Measurements from ENCODE around the gene GRHL3. TPM values are rescaled to one million over a fixed set of nuclear protein-coding genes. Genes with fewer than 3 reads are reported as not detected.

GRHL3 gene
- total and polyA plus RNA-seq, 2 experiments from 2014 or later = not detected

DNA sequence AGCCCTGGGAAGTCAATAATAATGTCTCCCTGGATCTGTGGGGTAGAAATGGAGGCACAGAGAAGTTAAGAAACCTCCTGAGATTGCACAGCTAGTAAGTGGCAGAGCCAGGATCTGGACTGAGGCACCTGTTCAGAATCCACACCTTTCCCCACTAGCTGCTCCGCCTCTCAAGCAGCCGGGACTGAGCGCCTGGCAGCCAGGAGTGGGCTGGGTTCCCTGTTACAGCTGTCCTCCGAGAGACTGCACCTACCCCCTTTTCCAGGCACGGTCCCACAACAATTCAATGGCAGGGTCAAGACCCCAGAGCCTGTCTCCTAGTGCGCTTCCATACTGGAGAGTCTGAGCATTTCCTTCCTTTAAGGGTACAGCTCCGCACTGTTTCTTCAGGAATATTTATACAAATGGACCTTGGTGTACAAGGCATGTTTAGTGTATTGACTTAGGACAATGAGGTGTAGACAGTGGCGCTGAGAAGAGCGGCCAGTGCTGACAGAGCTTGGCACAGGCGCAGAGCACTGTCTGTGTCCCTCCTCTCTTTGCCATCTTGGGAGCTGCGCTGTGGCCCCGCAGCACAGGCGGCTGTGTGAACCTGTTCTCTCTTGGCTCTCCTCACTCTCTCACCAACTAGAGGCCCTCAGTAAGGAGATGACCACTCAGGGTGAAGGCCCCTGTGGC, 24.4 kb downstream of the GRHL3 start:
- no peak for TF ChIP-seq EZH2phosphoT487 (IDR thresholded peaks at IDR 0.05; ENCODE audit: insufficient read depth, low read depth)
- no peak for TF ChIP-seq EZH2 (IDR thresholded peaks at IDR 0.05; ENCODE audit: insufficient read depth, poor library complexity, severe bottlenecking)
- Histone ChIP-seq H2AFZ (no peak overlapping the region), H3K27me3 (replicated peaks; ENCODE audit: insufficient read depth) (no peaks in the 10 kb centered on the region), H3K9me2 (ENCODE audit: insufficient read depth) (no peaks in the 10 kb centered on the region), H3K36me3 (ENCODE audit: low read depth) (no peaks in the 10 kb centered on the region), H3K9ac (no peak overlapping the region), H4K20me1 (ENCODE audit: insufficient read depth) (no peaks in the 10 kb centered on the region), H3K4me2 (ENCODE audit: unreplicated experiment) (no peak overlapping the region), H3K4me3 (no peak overlapping the region), H3K79me2 (ENCODE audit: insufficient read depth) (no peaks in the 10 kb centered on the region), H3F3A (ENCODE audit: insufficient read depth) (no peaks in the 10 kb centered on the region), H3K9me3 (ENCODE audit: low read depth) (no peaks in the 10 kb centered on the region), H3K27ac (no peak overlapping the region), H3K4me1 (ENCODE audit: insufficient read depth) (no peaks in the 10 kb centered on the region)
- WGBS, 2 experiments (ENCODE audit: low coverage in 1 of 2, low lambda C conversion rate in 2 of 2, missing lambda C conversion rate in 2 of 2) = 73 to 74% methylated on average over 13 of the region's 13 CpGs
- in situ Hi-C loops (cut with MboI) = no loop called here
- DNase-seq = no peak

GRCh38 chr1:24344090-24344742, 25.1 kb downstream of the GRHL3 start:
- H3K27me3 ChIP-seq (replicated peaks; ENCODE audit: insufficient read depth) = no peaks in the 10 kb centered on the region
- H3K9ac ChIP-seq = no peak overlapping the region
- H3K9me3 ChIP-seq (ENCODE audit: low read depth) = no peaks in the 10 kb centered on the region
- H3K27ac ChIP-seq = no peak overlapping the region
- H2AFZ ChIP-seq = no peak overlapping the region
- no peaks in the 10 kb centered on the region for H4K20me1 ChIP-seq (ENCODE audit: insufficient read depth)
- H3K36me3 ChIP-seq (ENCODE audit: low read depth) = no peaks in the 10 kb centered on the region
- H3K79me2 ChIP-seq (ENCODE audit: insufficient read depth) = no peaks in the 10 kb centered on the region
- in situ Hi-C loops (cut with MboI) = no loop called here
- 82 to 86% methylated on average over 8 of the region's 8 CpGs for WGBS, 2 experiments (ENCODE audit: low coverage in 1 of 2, low lambda C conversion rate in 2 of 2, missing lambda C conversion rate in 2 of 2)
- no peak overlapping the region for H3K4me3 ChIP-seq
- TF ChIP-seq EZH2 (IDR thresholded peaks at IDR 0.05; ENCODE audit: insufficient read depth, poor library complexity, severe bottlenecking) (no peak), EZH2phosphoT487 (IDR thresholded peaks at IDR 0.05; ENCODE audit: insufficient read depth, low read depth) (no peak)
- DNase-seq = peak; percentile 40
- H3K4me1 ChIP-seq (ENCODE audit: insufficient read depth) = no peaks in the 10 kb centered on the region
- no peaks in the 10 kb centered on the region for H3K9me2 ChIP-seq (ENCODE audit: insufficient read depth)
- no peak overlapping the region for H3K4me2 ChIP-seq (ENCODE audit: unreplicated experiment)
- no peaks in the 10 kb centered on the region for H3F3A ChIP-seq (ENCODE audit: insufficient read depth)

GRCh38 chr1:24345334-24345733, 26.2 kb downstream of the GRHL3 start:
- WGBS, 2 experiments (ENCODE audit: low coverage in 1 of 2, low lambda C conversion rate in 2 of 2, missing lambda C conversion rate in 2 of 2) = 95 to 98% methylated on average over 5 of the region's 5 CpGs
- DNase-seq = no peak
- Histone ChIP-seq H4K20me1 (ENCODE audit: insufficient read depth) (no peaks in the 10 kb centered on the region), H3K4me1 (ENCODE audit: insufficient read depth) (peaks cover 9% of the 10 kb centered on the region; the same call in 1 of the 2 replicates), H3K4me3 (no peak overlapping the region), H3K9me3 (ENCODE audit: low read depth) (no peaks in the 10 kb centered on the region), H3K4me2 (ENCODE audit: unreplicated experiment) (no peak overlapping the region), H3K79me2 (ENCODE audit: insufficient read depth) (no peaks in the 10 kb centered on the region), H3K9ac (no peak overlapping the region), H3K9me2 (ENCODE audit: insufficient read depth) (no peaks in the 10 kb centered on the region), H3F3A (ENCODE audit: insufficient read depth) (no peaks in the 10 kb centered on the region), H3K27ac (no peak overlapping the region), H3K27me3 (replicated peaks; ENCODE audit: insufficient read depth) (no peaks in the 10 kb centered on the region), H3K36me3 (ENCODE audit: low read depth) (no peaks in the 10 kb centered on the region), H2AFZ (no peak overlapping the region)
- in situ Hi-C loops (cut with MboI) = no loop called here
- TF ChIP-seq EZH2phosphoT487 (IDR thresholded peaks at IDR 0.05; ENCODE audit: insufficient read depth, low read depth) (no peak), EZH2 (IDR thresholded peaks at IDR 0.05; ENCODE audit: insufficient read depth, poor library complexity, severe bottlenecking) (no peak)

DNA sequence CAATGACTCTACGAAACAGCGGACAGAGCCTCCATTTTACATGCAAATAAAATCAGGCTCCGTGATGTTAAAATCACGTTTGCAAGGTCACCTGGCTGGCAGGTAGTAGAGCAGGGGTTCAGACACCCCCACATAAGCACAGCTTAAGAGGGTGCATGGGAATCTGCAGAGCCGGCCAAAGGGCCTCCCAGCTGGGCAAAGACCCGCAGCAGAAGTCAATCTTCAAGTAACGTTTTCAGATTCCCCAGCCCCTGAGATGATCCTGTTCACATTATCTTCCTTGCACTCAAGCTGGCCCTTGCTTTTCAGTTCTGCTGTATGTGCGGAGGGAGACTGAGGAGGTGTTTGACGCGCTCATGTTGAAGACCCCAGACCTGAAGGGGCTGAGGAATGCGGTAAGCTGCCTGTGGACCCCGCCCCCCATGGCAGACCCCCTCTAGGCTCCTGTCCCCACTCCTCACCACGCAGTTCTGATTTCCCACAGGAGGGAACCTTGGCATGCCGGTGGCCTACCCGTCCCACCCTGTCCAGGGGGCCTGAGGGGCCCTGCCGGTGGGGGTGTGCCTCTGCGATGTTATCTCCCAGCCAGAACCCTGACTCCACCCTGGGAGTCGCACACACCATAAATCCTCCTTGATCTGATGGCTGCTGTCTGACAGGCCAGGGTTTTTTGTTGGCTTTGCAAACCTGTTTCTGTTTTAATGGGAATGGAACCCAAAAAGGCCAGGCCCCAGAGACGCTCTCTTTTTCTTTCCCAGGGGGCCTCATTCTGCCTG, 28.2 kb downstream of the GRHL3 start:
- Histone ChIP-seq H3K4me1 (ENCODE audit: insufficient read depth) (peaks cover 17% of the 10 kb centered on the region), H3K9me2 (ENCODE audit: insufficient read depth) (no peaks in the 10 kb centered on the region), H3K4me3 (no peak overlapping the region), H3K4me2 (ENCODE audit: unreplicated experiment) (no peak overlapping the region), H3K9me3 (ENCODE audit: low read depth) (no peaks in the 10 kb centered on the region), H3K36me3 (ENCODE audit: low read depth) (no peaks in the 10 kb centered on the region), H3K27me3 (replicated peaks; ENCODE audit: insufficient read depth) (no peaks in the 10 kb centered on the region), H3K79me2 (ENCODE audit: insufficient read depth) (no peaks in the 10 kb centered on the region), H3F3A (ENCODE audit: insufficient read depth) (no peaks in the 10 kb centered on the region), H3K9ac (no peak overlapping the region), H3K27ac (no peak overlapping the region), H2AFZ (no peak overlapping the region), H4K20me1 (ENCODE audit: insufficient read depth) (no peaks in the 10 kb centered on the region)
- no peak for TF ChIP-seq EZH2phosphoT487 (IDR thresholded peaks at IDR 0.05; ENCODE audit: insufficient read depth, low read depth)
- no peak for TF ChIP-seq EZH2 (IDR thresholded peaks at IDR 0.05; ENCODE audit: insufficient read depth, poor library complexity, severe bottlenecking)
- in situ Hi-C loops (cut with MboI) = no loop called here
- WGBS, 2 experiments (ENCODE audit: low coverage in 1 of 2, low lambda C conversion rate in 2 of 2, missing lambda C conversion rate in 2 of 2) = 69 to 72% methylated on average over 19 of the region's 19 CpGs
- no peak for DNase-seq
